Measurements from ENCODE around the gene ZFAND6.

The ZFAND6 gene

GRCh38 chr15:80161468-80162016 is 102.1 kb downstream of the ZFAND6 start:
- H3K9me2 ChIP-seq (ENCODE audit: low read depth, low read length), result no peaks in the 10 kb centered on the region
- H3K36me3 ChIP-seq (ENCODE audit: insufficient read depth, low read length), result no peaks in the 10 kb centered on the region
- H3K9ac ChIP-seq (ENCODE audit: low read length), result no peak overlapping the region
- no peaks in the 10 kb centered on the region for H4K20me1 ChIP-seq (ENCODE audit: insufficient read depth, low read length)
- H3K79me2 ChIP-seq (ENCODE audit: insufficient read depth, low read length), result no peaks in the 10 kb centered on the region
- H3K4me2 ChIP-seq (ENCODE audit: low read length), result no peak overlapping the region
- no peaks in the 10 kb centered on the region for H3F3A ChIP-seq (ENCODE audit: insufficient read depth, low read length)
- H3K27me3 ChIP-seq (ENCODE audit: insufficient read depth, low read length), result no peaks in the 10 kb centered on the region
- no peak overlapping the region for H2AFZ ChIP-seq (ENCODE audit: low read length)
- no peak overlapping the region for H3K27ac ChIP-seq (ENCODE audit: low read depth, low read length, poor library complexity, severe bottlenecking)
- H3K4me1 ChIP-seq (ENCODE audit: insufficient read depth, low read length, severe bottlenecking), result peaks cover 17% of the 10 kb centered on the region
- no peak overlapping the region for H3K4me3 ChIP-seq (ENCODE audit: low read depth, low read length, poor library complexity, severe bottlenecking)
- no peaks in the 10 kb centered on the region for H3K9me3 ChIP-seq (ENCODE audit: low read length)
- TF ChIP-seq EZH2 (IDR thresholded peaks at IDR 0.05; ENCODE audit: borderline replicate concordance, low read length), result no peak
- TF ChIP-seq CTCF (IDR thresholded peaks at IDR 0.05; ENCODE audit: low read length), result no peak

GRCh38 chr15:80162059-80162554 is 102.6 kb downstream of the ZFAND6 start:
- Histone ChIP-seq H3K4me1 (ENCODE audit: insufficient read depth, low read length, severe bottlenecking) (peaks cover 17% of the 10 kb centered on the region), H2AFZ (ENCODE audit: low read length) (no peak overlapping the region), H3K4me2 (ENCODE audit: low read length) (no peak overlapping the region), H3K9ac (ENCODE audit: low read length) (no peak overlapping the region), H3K4me3 (ENCODE audit: low read depth, low read length, poor library complexity, severe bottlenecking) (no peak overlapping the region), H3K36me3 (ENCODE audit: insufficient read depth, low read length) (no peaks in the 10 kb centered on the region), H3K9me3 (ENCODE audit: low read length) (no peaks in the 10 kb centered on the region), H3K79me2 (ENCODE audit: insufficient read depth, low read length) (no peaks in the 10 kb centered on the region), H3K9me2 (ENCODE audit: low read depth, low read length) (no peaks in the 10 kb centered on the region), H3K27me3 (ENCODE audit: insufficient read depth, low read length) (no peaks in the 10 kb centered on the region), H3K27ac (ENCODE audit: low read depth, low read length, poor library complexity, severe bottlenecking) (no peak overlapping the region), H3F3A (ENCODE audit: insufficient read depth, low read length) (no peaks in the 10 kb centered on the region), H4K20me1 (ENCODE audit: insufficient read depth, low read length) (no peaks in the 10 kb centered on the region)
- TF ChIP-seq EZH2 (IDR thresholded peaks at IDR 0.05; ENCODE audit: borderline replicate concordance, low read length) (no peak), CTCF (IDR thresholded peaks at IDR 0.05; ENCODE audit: low read length) (no peak)

- no peaks in the 10 kb centered on the region for H3K36me3 ChIP-seq (ENCODE audit: insufficient read depth, low read length)
- no peaks in the 10 kb centered on the region for H3K27me3 ChIP-seq (ENCODE audit: insufficient read depth, low read length)
- H3K4me1 ChIP-seq (ENCODE audit: insufficient read depth, low read length, severe bottlenecking), result peaks cover 17% of the 10 kb centered on the region
- H3K9me2 ChIP-seq (ENCODE audit: low read depth, low read length), result no peaks in the 10 kb centered on the region
- no peaks in the 10 kb centered on the region for H3K9me3 ChIP-seq (ENCODE audit: low read length)
- no peaks in the 10 kb centered on the region for H3F3A ChIP-seq (ENCODE audit: insufficient read depth, low read length)
- no peak overlapping the region for H2AFZ ChIP-seq (ENCODE audit: low read length)
- no peak overlapping the region for H3K4me2 ChIP-seq (ENCODE audit: low read length)
- no peak overlapping the region for H3K4me3 ChIP-seq (ENCODE audit: low read depth, low read length, poor library complexity, severe bottlenecking)
- no peak overlapping the region for H3K9ac ChIP-seq (ENCODE audit: low read length)
- no peak overlapping the region for H3K27ac ChIP-seq (ENCODE audit: low read depth, low read length, poor library complexity, severe bottlenecking)
- H3K79me2 ChIP-seq (ENCODE audit: insufficient read depth, low read length), result no peaks in the 10 kb centered on the region
- no peak for TF ChIP-seq EZH2 (IDR thresholded peaks at IDR 0.05; ENCODE audit: borderline replicate concordance, low read length)
- no peak for TF ChIP-seq CTCF (IDR thresholded peaks at IDR 0.05; ENCODE audit: low read length)
- no peaks in the 10 kb centered on the region for H4K20me1 ChIP-seq (ENCODE audit: insufficient read depth, low read length)
Measured at GRCh38 chr15:80163217-80163616, 103.7 kb downstream of the ZFAND6 start.

Data from OCI-LY1 (cell line).